Smooth muscle cell (in vitro differentiated cells): ENCODE data around the gene ROR1. TPM values are rescaled to one million over a fixed set of nuclear protein-coding genes. Genes with fewer than 3 reads are reported as not detected.

Experiments used
- DNase-seq: peaks from one replicate; lab custom pipeline; 2025; ENCODE audit not compliant: unreplicated experiment; lab: John Stamatoyannopoulos, UW
- H2AFZ ChIP-seq: fragments of 200-600 bp; sonication (generic); 2 replicates; pipeline ENCODE4 v1.6.0; 2016; ENCODE audit warnings: antibody characterized with exemption, low read depth, mild to moderate bottlenecking
- H3F3A ChIP-seq: fragments of 200-600 bp; sonication (generic); 2 replicates; pipeline ENCODE4 v1.6.0; 2017; ENCODE audit warnings: antibody characterized with exemption, low read depth
- H3K27ac ChIP-seq: fragments of 200-600 bp; sonication (generic); 2 replicates; pipeline ENCODE4 v1.5.1; 2016; ENCODE audit warnings: low read depth, mild to moderate bottlenecking
- H3K27me3 ChIP-seq: fragments of 200-600 bp; sonication (generic); 2 replicates; pipeline ENCODE4 v1.6.1; 2016; ENCODE audit warnings: low read depth, mild to moderate bottlenecking
- H3K36me3 ChIP-seq: fragments of 200-600 bp; sonication (generic); 2 replicates; pipeline ENCODE4 v1.5.1; 2016; ENCODE audit warnings: low read depth
- H3K4me1 ChIP-seq: fragments of 200-600 bp; sonication (generic); 2 replicates; pipeline ENCODE4 v1.5.1; 2016; ENCODE audit warnings: low read depth
- H3K4me2 ChIP-seq: fragments of 200-600 bp; sonication (generic); 2 replicates; pipeline ENCODE4 v1.6.0; 2016; ENCODE audit warnings: mild to moderate bottlenecking
- H3K4me3 ChIP-seq: fragments of 200-600 bp; sonication (generic); 2 replicates; pipeline ENCODE4 v1.5.1; 2016; ENCODE audit warnings: mild to moderate bottlenecking
- H3K79me2 ChIP-seq: fragments of 200-600 bp; sonication (generic); 2 replicates; pipeline ENCODE4 v1.6.0; 2016; ENCODE audit warnings: low read depth, mild to moderate bottlenecking
- H3K9ac ChIP-seq: fragments of 200-600 bp; sonication (generic); 2 replicates; pipeline ENCODE4 v1.6.0; 2016; ENCODE audit warnings: low read depth
- H3K9me3 ChIP-seq: fragments of 200-600 bp; sonication (generic); replicated peaks from 2 replicates; pipeline ENCODE4 v1.5.1; 2016; ENCODE audit warnings: low read depth
- H4K20me1 ChIP-seq: fragments of 200-600 bp; sonication (generic); 2 replicates; pipeline ENCODE4 v1.6.0; 2016; ENCODE audit warnings: low read depth
- CTCF ChIP-seq: fragments of 200-600 bp; sonication (generic); IDR thresholded peaks from 2 replicates; pipeline ENCODE4 v1.5.1; 2017; ENCODE audit warnings: borderline replicate concordance, mild to moderate bottlenecking, antibody characterized with exemption; ENCODE audit not compliant: insufficient read depth, poor library complexity, severe bottlenecking
- WGBS: methylation state at CpG from one replicate; pipeline ENCODE4 v1.1.7; 2016; ENCODE audit warnings: low lambda C conversion rate; 5-methylcytosine and 5-hydroxymethylcytosine counted together
- polyA plus RNA-seq: library from polyadenylated mRNA; unstranded; fragments of >200 nt; fragmentation: Nextera tagmentation; extraction: Ambion mirVana; gene quantifications from 2 replicates; pipeline ENCODE4 v1.2.1, GENCODE V29; 2016
- total RNA-seq: library from RNA; depleted of rRNA; stranded (reverse); fragments of >200 nt; gene quantifications from 2 replicates; pipeline ENCODE4 v1.2.3, GENCODE V29; 2014

The ROR1 gene
- total and polyA plus RNA-seq, 2 experiments from 2014 or later, result 3.3 to 7.2 TPM

GRCh38 chr1:63732666-63733065 lies 41.2 kb upstream of the ROR1 start:
- H3K4me2 ChIP-seq, result no peak overlapping the region
- no peak overlapping the region for H3K27ac ChIP-seq
- H3K9ac ChIP-seq, result no peak overlapping the region

GRCh38 chr1:63738772-63739171 lies 35.0 kb upstream of the ROR1 start:
- no peaks in the 10 kb centered on the region for H4K20me1 ChIP-seq
- no peak overlapping the region for H3K9ac ChIP-seq
- no peak for TF ChIP-seq CTCF
- DNase-seq, result no peak
- no peaks in the 10 kb centered on the region for H3K4me1 ChIP-seq
- H3K27me3 ChIP-seq, result no peaks in the 10 kb centered on the region
- WGBS, result 92% methylated on average over 1 of the region's 1 CpG
- no peaks in the 10 kb centered on the region for H3K36me3 ChIP-seq
- no peak overlapping the region for H3K27ac ChIP-seq
- H2AFZ ChIP-seq, result no peak overlapping the region
- no peaks in the 10 kb centered on the region for H3K9me3 ChIP-seq
- H3K79me2 ChIP-seq, result no peaks in the 10 kb centered on the region
- H3K4me2 ChIP-seq, result no peak overlapping the region
- no peaks in the 10 kb centered on the region for H3F3A ChIP-seq
- no peak overlapping the region for H3K4me3 ChIP-seq

More at GRCh38 chr1:63732666-63733065, 41.2 kb upstream of the ROR1 start:
- H3K4me3 ChIP-seq, result no peak overlapping the region
- no peaks in the 10 kb centered on the region for H3K36me3 ChIP-seq
- H4K20me1 ChIP-seq, result no peaks in the 10 kb centered on the region
- no peaks in the 10 kb centered on the region for H3K9me3 ChIP-seq
- no peak for DNase-seq
- no peak for TF ChIP-seq CTCF
- no peaks in the 10 kb centered on the region for H3K4me1 ChIP-seq
- H3F3A ChIP-seq, result peaks cover 11% of the 10 kb centered on the region
- WGBS, result 92% methylated on average over 1 of the region's 1 CpG
- H2AFZ ChIP-seq, result no peak overlapping the region
- no peaks in the 10 kb centered on the region for H3K79me2 ChIP-seq
- no peaks in the 10 kb centered on the region for H3K27me3 ChIP-seq

GRCh38 chr1:63739452-63739851 lies 34.4 kb upstream of the ROR1 start:
- H3K36me3 ChIP-seq, result no peaks in the 10 kb centered on the region
- no peaks in the 10 kb centered on the region for H3F3A ChIP-seq
- no peaks in the 10 kb centered on the region for H3K4me1 ChIP-seq
- no peaks in the 10 kb centered on the region for H3K9me3 ChIP-seq
- H3K9ac ChIP-seq, result no peak overlapping the region
- TF ChIP-seq CTCF, result no peak
- H3K4me2 ChIP-seq, result no peak overlapping the region
- H3K27me3 ChIP-seq, result no peaks in the 10 kb centered on the region
- H2AFZ ChIP-seq, result no peak overlapping the region
- H3K27ac ChIP-seq, result no peak overlapping the region
- WGBS, result 92% methylated on average over 2 of the region's 2 CpGs
- no peaks in the 10 kb centered on the region for H3K79me2 ChIP-seq
- no peak overlapping the region for H3K4me3 ChIP-seq
- no peaks in the 10 kb centered on the region for H4K20me1 ChIP-seq
- no peak for DNase-seq

- Histone ChIP-seq H2AFZ (no peak overlapping the region), H3K4me2 (no peak overlapping the region), H3K27ac (no peak overlapping the region), H3K79me2 (no peaks in the 10 kb centered on the region), H3K4me1 (no peaks in the 10 kb centered on the region), H3K27me3 (no peaks in the 10 kb centered on the region), H3K36me3 (no peaks in the 10 kb centered on the region), H3K4me3 (no peak overlapping the region), H3K9ac (no peak overlapping the region), H4K20me1 (no peaks in the 10 kb centered on the region), H3K9me3 (no peaks in the 10 kb centered on the region), H3F3A (no peaks in the 10 kb centered on the region)
- DNase-seq, result no peak
- WGBS, result 95% methylated on average over 2 of the region's 2 CpGs
- no peak for TF ChIP-seq CTCF
Measured at GRCh38 chr1:63740432-63740831, 33.4 kb upstream of the ROR1 start.
